HG02870 (cell line): ENCODE data around the gene ADAT1.

Source experiments
- ATAC-seq: cut with Tn5 transposase; IDR thresholded peaks from one replicate; pipeline ENCODE4 v1.9.1; 2021; ENCODE audit warnings: mild to moderate bottlenecking, moderate library complexity; ENCODE audit not compliant: unreplicated experiment

The ADAT1 gene, protein sequence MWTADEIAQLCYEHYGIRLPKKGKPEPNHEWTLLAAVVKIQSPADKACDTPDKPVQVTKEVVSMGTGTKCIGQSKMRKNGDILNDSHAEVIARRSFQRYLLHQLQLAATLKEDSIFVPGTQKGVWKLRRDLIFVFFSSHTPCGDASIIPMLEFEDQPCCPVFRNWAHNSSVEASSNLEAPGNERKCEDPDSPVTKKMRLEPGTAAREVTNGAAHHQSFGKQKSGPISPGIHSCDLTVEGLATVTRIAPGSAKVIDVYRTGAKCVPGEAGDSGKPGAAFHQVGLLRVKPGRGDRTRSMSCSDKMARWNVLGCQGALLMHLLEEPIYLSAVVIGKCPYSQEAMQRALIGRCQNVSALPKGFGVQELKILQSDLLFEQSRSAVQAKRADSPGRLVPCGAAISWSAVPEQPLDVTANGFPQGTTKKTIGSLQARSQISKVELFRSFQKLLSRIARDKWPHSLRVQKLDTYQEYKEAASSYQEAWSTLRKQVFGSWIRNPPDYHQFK

DNA sequence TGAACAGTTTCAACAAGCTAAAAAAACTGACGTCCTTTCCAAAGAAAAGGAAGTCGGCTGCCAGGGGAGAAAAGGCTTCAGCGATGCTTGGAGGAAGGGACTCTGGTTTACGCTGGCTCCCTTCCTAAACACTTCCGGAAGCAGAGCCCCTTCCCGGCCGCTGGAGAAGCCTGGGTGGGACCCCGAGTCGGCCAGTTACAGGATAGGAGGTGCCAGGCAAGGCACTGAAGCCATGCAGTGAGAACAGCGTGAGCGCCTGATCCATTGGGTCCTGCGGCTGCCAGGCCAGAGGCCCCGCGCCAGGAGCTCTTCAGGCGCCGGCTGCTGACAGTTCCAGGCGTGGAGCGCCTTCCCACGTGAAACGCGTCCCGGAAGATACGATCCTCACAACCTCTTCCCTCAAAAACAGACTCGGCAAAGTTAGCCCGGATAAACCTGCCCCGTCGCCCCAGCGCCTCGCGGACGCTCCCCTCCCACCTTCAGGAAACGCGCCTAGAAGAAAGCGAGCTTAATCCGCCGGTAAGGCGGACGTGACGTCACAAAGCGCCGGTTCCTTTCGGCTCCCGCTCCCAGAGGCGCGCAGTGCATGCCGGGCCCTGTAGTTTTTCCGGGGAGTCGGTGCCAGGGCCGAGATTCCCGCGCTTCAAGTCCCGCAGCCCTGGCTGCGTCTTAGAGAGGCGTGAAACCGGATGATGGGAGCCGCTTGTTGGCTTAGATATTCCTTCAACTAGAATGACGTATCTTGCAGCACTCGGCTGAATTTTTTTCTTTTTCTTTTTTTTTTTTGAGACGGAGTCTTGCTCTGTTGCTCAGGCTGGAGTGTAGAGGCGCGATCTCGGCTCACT lies at the start of gene ADAT1:
Gene ADAT1, minus strand, starts transcription at position 521 of the 845 bp plus-strand sequence. CDS start 2,482 bp downstream, outside the sequence.
- peak; percentile 83 for ATAC-seq

DNA sequence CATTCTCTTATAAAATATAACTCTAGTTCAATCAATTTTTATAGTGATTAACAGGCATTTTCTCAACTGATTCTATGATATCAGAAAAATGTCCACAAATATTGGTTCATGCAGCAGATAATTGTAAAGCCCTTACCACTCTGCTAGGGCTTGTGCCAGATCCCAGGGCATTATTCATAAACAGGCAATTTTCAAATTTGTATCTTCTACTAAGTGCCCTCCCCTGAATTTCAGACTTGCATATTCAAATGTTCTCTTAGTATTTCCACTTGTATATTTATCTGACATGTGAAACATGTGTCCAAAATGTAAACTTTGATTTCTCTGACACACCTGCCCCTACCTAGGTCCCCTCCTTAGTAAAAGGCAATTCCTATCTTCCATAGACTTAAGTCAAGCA lies 44.4 kb upstream of the ADAT1 start:
- no peak for ATAC-seq

DNA sequence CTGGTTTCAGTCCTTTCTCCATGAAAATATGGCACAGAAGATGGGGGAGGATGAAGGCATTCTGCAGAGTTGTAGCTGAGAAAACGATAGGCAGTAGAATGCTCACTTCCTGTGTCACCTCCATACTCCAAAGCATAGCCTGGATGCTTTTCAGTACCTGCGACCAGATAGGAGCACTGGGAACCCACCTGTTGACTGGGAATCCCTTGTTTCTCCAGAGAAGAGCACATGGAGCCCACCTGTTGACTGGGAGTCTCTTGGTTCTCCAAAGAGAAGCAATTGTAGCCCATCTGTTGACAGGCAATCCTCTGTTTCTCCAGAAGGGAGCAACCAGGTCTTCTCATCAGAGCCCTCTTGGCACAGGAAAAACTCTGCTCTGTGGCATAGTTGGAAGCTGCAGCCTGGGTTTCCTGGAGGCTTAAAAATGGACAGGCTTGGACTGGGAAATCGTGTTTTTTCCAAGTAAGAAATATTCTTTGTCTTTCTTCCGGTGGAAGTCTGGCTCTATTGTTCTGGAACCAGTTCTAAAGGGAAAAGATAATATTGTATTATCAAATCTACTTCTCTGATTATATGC lies 37.7 kb upstream of the ADAT1 start:
- no peak for ATAC-seq

GRCh38 chr16:75660321-75660720 lies 37.2 kb upstream of the ADAT1 start:
- no peak for ATAC-seq

GRCh38 chr16:75658175-75658574 lies 35.1 kb upstream of the ADAT1 start:
- no peak for ATAC-seq

GRCh38 chr16:75653922-75654321 lies 30.8 kb upstream of the ADAT1 start:
- ATAC-seq, result no peak

GRCh38 chr16:75648265-75649076 lies 25.4 kb upstream of the ADAT1 start:
- peak; percentile 34 for ATAC-seq

- peak; percentile 83 for ATAC-seq
Measured at GRCh38 chr16:75647492-75648264, 24.6 kb upstream of the ADAT1 start, which contains the start of the genes KARS1 and TERF2IP. TSS of gene KARS1 (minus strand) at chr16:75647665. CDS start at chr16:75647639, 26 bp downstream. TSS of gene TERF2IP (plus strand) at chr16:75647773. CDS start at chr16:75647883, 110 bp downstream.

GRCh38 chr16:75647112-75647491 lies 24.0 kb upstream of the ADAT1 start:
- peak; percentile 20 for ATAC-seq

DNA sequence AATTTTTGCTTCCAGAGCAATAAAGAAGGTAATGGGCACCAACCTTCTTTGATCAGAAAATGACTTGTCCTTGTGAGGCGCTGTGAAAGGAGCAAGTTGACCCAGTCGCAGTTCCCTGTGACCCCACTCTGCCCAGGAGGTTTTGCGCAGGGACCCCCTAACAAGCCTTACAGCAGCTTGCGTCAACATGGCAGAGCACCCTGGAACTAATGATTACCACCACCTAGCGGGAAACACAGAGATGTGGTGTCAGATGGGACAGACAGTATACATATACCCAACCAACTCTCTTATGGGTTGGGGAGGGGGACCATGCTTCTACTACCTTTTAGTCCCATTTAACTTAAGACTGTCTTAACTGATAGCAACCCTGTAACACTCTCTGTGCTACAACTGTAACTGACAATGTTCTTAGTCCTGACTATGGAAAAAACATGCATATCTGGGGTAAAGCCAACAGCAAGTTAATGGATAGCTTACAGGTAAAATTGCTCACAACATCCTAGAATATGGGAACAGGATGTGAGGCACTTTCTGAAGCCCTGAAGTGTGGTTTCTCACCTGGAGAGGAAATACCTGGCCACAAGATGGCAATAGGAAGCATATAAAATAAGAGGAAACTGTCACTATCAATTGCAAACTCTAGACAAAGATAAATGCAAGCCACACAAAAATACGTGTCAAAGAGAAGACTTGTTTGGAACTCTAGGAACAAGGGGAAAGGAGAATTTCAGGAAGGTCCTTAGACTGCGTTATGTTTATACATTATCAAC lies 21.3 kb upstream of the ADAT1 start:
- ATAC-seq, result no peak

DNA sequence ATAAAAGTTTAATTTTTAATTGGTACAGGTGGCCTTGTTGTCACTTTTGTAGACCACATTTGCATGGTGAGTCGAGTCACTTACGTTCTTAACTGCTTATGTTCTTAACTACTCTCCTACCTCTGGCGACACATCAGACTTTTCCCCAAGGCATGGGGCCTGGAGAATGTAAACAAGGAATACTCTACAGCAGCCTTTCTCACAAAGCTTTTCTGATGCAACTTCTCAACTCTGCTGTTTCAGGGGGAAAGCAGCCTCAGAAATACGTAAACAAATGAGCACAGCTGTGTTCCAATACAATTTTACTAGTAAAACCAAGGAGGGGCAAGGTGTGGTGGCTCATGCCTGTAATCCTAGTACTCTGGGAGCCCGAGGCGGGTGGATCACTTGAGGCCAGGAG lies 17.5 kb upstream of the ADAT1 start:
- no peak for ATAC-seq

DNA sequence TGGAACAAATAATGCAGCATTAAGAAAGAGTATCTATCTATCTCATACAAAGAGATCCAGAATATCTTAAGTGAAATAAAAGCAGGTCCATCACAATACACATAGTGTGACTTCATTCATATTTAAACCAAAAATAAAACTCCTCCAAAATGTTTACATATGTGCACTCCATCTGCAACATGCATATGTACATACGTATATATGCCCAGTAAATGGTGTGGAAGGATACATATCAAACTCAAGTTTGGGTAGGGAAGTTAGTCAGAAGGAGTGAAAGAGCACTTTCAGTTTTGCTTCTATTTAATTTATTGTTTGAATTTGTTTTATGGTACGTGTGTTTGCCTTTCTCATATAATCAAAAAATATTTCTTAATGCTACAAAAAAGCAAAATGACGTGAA lies 12.0 kb upstream of the ADAT1 start:
- no peak for ATAC-seq

DNA sequence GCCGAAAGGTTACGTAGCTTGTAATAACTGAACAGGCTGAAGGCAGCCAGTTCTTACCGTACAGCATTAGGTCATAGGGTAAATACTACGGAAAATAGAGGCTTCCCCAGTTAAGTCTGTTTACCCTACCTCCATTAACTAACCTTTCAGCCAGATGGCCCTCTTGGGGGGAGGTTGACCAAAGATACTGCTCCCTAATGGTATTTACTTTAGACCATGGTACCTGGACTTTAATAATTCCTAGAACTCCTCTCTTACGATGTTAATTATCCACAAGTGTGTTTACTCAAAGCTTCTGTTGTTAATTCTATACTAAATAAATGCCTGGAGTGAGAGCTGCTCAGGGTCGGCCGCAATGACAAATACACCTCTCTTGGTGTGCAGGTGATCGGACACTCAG lies 9.8 kb upstream of the ADAT1 start:
- no peak for ATAC-seq

DNA sequence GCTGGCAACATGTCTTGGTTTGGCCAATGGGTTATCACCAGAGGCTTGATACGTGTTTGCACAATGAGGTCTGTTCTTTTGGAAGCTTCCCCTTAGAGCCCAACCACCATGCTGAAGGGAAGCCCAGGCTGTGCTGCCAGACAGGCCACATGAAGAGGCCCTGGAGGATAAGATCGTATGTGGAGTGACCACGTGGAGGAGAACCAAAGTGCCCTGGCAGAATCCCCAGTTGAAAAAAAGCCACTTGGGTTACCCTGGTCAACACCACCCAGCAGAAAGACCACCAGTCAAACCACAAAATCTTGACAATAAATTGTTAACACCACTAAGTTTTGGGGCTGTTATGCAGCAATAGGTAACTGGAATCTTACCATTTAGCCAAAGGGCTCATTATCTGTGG lies 7.0 kb upstream of the ADAT1 start:
- ATAC-seq, result no peak

DNA sequence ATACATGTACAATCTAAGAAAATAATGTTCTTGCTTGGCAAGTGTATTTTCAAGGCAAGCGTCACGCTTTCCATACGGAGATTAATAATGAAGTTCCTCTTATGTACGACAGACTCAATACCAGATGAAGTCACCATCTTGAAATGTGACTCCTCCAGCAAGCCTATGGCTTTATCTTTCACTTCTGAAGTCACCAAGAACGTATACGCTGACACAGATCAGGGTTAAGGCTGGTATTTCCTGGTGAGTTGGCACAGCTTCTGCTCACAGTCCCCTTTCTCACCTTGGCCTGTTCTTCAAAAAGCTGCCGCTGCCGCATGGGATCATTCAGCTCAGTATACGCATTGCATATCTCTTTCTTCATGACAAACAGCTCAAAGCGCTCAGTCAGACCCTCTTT lies 6.1 kb upstream of the ADAT1 start:
- ATAC-seq, result no peak

DNA sequence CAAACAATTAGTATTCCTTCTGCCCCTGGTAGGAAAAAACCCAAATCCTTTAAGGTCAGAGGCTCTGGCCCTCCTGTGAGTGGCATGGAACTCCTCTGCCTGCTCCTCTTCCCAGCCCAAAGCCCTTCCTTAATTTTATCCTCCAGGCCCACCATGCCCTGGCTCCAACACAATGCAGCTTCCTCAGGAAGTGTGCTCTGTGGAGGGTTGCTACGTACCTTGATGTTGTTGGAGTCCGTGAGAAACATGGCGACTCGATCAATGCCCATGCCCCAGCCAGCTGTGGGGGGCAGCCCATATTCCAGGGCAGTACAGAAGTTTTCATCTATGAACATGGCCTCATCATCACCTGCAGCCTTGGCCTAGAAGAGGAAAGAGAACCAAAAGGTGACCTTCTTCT lies 5.3 kb upstream of the ADAT1 start:
- no peak for ATAC-seq

DNA sequence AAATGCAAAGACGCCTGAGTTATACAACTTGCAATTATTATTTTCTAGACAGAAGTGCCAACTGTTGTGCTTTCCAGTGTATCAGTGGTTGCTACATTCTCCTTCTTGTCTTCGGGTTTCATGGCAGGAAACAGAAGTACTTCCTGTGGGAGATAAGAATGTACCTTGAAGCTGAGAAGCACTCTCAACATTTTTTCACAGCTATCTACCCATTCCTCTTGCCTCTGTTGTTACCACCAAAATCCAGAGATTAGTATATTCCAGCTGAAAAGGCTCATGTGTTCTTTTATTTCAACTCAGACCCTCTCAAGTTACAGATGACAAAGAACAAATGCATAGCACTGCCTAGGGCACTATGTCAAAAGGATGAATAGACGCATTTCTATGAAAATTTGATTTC lies 4.8 kb upstream of the ADAT1 start:
- no peak for ATAC-seq

- ATAC-seq, result no peak
Measured at GRCh38 chr16:75626806-75627205, 3.7 kb upstream of the ADAT1 start.

GRCh38 chr16:75624921-75625334 lies 1.8 kb upstream of the ADAT1 start:
- ATAC-seq, result no peak
